Astrocyte of the spinal cord (primary cell): ENCODE results near the gene SRP19.

ENCODE experiments used
- DNase-seq: peaks from one replicate; pipeline ENCODE4 v3.0.0; 2011; ENCODE audit warnings: low read depth, low spot score
- H3K4me3 ChIP-seq: 2 replicates; pipeline ENCODE4 v1.5.1; 2011; ENCODE audit warnings: low read depth, mild to moderate bottlenecking, low read length, moderate library complexity
- in situ Hi-C: cut with HindIII; loops from 2 replicates; pipeline ENCODE4 v1.10.0; 2017; ENCODE audit warnings: low sequenced_read_pairs
- TF ChIP-seq, protein P1 (sequence below): IDR thresholded peaks from 2 replicates; pipeline ENCODE4 v1.5.1; 2012; ENCODE audit warnings: low read depth, mild to moderate bottlenecking, low read length, inconsistent platforms

The SRP19 gene

GRCh38 chr5:112824197-112824596, 36.9 kb upstream of the SRP19 start:
- in situ Hi-C loops = no loop called here
- DNase-seq = no peak

GRCh38 chr5:112830378-112830777, 30.7 kb upstream of the SRP19 start:
- in situ Hi-C loops = no loop called here

More at GRCh38 chr5:112824197-112824596, 36.9 kb upstream of the SRP19 start:
- no peak overlapping the region for H3K4me3 ChIP-seq
- TF ChIP-seq, protein P1, sequence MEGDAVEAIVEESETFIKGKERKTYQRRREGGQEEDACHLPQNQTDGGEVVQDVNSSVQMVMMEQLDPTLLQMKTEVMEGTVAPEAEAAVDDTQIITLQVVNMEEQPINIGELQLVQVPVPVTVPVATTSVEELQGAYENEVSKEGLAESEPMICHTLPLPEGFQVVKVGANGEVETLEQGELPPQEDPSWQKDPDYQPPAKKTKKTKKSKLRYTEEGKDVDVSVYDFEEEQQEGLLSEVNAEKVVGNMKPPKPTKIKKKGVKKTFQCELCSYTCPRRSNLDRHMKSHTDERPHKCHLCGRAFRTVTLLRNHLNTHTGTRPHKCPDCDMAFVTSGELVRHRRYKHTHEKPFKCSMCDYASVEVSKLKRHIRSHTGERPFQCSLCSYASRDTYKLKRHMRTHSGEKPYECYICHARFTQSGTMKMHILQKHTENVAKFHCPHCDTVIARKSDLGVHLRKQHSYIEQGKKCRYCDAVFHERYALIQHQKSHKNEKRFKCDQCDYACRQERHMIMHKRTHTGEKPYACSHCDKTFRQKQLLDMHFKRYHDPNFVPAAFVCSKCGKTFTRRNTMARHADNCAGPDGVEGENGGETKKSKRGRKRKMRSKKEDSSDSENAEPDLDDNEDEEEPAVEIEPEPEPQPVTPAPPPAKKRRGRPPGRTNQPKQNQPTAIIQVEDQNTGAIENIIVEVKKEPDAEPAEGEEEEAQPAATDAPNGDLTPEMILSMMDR = no peak

DNA sequence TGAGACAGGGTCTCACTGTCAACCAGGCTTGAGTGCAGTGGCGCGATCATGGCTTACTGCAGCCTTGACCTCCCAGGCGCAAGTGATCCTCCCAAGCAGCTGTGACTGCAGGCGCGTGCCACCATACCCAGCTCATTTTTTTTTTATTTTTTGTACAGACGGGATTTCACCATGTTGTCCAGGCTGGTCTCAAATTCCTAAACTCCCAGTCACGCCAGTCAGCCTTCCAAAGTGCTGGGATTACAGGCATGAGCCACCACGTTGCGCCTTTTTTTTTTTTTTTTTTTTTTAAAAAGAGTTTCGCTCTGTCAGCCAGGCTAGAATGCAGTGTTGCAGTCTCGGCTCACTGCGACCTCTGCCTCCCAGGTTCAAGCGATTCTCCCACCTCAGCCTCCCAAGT, 27.1 kb upstream of the SRP19 start:
- no peak for DNase-seq
- TF ChIP-seq, protein P1 = no peak
- H3K4me3 ChIP-seq = no peak overlapping the region
- in situ Hi-C loops = no loop called here

More at GRCh38 chr5:112830378-112830777, 30.7 kb upstream of the SRP19 start:
- no peak for DNase-seq
- TF ChIP-seq, protein P1 = no peak
- H3K4me3 ChIP-seq = no peak overlapping the region

- TF ChIP-seq, protein P1 = no peak
- DNase-seq = no peak
- no peak overlapping the region for H3K4me3 ChIP-seq
- in situ Hi-C loops = no loop called here
Measured at GRCh38 chr5:112844489-112844888, 16.6 kb upstream of the SRP19 start.

DNA sequence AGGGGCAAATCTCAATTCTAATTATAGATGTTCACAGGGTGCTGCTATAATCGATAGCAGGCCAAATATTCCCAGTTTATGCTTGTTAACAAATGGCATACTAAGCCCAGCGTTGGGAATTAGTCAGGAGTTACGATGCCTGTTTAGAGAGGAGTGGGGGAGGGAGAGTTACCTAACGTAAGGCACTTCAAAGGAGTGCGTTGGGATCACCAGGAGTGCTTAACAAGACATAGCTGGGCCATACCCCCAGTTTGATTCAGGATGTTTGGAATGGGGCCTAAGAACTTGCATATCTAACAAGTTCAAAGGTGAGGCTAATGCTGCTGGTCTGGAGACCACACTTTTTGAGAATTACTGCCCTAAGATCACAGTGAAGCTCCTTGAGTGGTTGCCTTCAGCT, 14.5 kb upstream of the SRP19 start:
- DNase-seq = no peak
- in situ Hi-C loops = no loop called here

DNA sequence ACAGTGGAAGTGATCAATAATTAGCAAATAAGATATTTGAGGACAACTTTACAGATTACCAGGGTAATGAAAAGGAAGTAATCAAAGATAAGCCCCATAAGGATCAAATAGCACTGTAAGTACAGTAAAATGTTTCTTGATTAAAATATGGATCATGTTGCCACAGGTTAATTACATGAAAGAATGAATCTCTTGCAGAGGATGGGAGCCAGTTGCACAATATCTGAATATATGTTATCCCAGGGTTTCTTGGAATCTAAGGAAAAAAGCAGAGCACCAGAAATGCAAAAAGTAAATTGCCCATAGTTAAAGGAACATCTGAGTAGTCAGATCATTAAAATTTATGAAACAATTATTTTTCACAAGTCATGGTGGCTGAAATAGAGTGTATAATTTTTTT, 13.8 kb upstream of the SRP19 start:
- TF ChIP-seq, protein P1 = no peak
- in situ Hi-C loops = no loop called here
- DNase-seq = no peak
- no peak overlapping the region for H3K4me3 ChIP-seq

More for the DNA sequence above, 14.5 kb upstream of the SRP19 start:
- no peak overlapping the region for H3K4me3 ChIP-seq
- TF ChIP-seq, protein P1 = no peak
